ENCODE measurements around the gene MTX1.

The MTX1 gene

DNA sequence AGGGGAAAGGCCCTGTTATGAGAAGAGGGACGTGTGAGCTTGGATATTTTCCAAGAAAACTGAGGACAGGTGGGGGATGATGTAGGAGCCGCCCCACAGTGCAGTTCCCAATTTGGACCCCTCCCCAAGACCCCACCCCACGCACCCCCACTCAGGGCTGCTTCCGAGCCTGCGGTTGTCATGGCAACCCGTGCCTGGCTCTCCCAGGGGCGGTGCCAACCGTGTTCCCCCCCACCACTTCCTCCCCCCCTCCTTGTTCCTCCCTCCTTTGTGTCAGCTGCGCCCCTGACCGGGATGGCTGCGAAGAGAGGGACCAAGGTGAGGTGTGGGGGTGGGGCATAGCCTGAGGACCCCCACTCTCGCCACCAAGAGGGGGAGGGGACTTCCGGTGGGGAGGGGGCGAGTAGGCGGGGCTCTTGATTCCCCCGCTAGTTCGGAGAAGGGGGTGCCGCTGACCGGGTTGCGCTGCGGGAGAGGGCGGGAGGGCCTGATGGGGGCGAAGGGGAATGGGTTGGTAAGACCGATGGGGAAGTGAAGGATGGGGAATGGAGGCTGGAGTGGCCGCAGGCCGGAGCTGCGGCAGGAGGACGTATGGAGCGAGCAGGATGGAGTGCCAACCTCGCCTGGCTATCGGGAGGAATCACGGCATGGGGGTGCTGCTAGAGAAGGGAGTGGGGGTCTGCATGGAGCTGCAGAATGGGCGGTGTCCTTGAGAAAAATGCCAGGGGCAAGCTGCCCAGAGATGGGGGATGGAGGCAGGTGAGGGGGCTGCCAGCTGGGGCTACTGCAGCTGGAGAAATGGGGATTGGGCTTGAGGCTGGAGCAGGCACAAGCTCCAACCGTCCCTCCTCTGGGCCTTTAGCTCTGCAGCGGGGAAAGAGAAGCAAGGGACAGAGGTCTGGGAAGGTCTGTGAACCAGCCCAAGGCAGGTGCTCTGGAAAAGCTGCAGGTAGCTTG, 33.9 kb upstream of the MTX1 start:
- DNase-seq, result peak; percentile 52 to 66

DNA sequence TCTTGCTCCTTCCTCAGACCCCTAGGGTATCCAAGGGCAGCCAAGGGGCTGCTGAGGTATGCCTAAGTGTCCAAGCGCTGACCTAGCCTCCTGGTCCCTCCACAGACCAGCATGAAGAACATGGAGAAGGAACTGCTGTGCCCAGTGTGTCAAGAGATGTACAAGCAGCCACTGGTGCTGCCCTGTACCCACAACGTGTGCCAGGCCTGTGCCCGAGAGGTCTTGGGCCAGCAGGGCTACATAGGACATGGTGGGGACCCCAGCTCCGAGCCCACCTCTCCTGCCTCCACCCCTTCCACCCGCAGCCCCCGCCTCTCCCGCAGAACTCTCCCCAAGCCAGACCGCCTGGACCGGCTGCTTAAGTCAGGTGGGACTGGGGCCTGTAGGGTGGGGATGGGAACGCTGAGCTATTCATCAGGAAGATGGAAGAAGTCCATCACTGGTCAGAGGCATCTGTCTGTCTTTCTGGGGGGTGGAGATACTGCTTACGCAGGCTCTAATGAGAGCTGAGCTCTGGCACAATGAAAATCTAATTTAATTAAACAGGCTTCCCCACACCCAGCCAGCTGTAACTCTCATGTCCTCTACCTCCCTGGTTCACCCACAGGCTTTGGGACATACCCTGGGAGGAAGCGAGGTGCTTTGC, 33.1 kb upstream of the MTX1 start:
- DNase-seq, result peak in 1 of 2 experiments; percentile 22

DNA sequence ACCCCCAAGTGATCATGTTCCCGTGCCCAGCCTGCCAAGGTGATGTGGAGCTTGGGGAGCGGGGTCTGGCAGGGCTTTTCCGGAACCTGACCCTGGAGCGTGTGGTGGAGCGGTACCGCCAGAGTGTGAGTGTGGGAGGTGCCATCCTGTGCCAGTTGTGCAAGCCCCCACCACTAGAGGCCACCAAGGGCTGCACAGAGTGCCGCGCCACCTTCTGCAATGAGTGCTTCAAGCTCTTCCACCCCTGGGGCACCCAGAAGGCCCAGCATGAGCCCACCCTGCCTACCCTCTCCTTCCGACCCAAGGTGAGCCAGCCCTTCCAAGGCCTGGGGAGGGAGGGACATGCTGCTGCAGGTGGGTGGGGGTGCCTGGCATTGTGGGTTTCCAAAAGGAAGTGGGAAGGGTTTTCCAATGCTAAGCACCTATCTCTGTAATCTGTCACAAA, 32.5 kb upstream of the MTX1 start:
- peak; percentile 56 to 58 for DNase-seq

DNA sequence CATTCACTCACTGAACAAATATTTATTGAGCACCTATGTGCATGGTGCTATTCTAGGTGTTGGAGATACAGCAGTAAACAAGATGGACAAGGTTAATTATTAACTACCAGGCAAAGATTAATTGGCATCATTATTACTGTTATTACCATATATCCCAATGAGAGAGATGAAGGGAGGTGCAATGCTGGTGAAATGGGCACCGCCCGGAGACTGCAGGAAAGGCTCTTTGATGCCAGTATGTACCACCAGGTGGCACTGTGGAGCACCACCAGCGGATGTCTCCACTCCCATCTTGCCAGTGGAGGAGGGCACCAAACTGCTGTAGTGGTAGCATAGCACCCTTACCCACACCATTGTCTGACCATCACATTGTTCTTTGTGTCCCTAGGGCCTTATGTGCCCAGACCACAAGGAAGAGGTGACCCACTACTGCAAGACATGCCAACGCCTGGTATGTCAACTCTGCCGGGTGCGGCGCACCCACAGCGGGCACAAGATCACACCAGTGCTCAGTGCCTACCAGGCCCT, 31.9 kb upstream of the MTX1 start:
- DNase-seq, result peak; percentile 92 to 93

- no peak for DNase-seq
Measured at GRCh38 chr1:155177192-155177917, 31.1 kb upstream of the MTX1 start.

GRCh38 chr1:155177918-155178281, 30.6 kb upstream of the MTX1 start:
- peak in 1 of 2 experiments; percentile 11 for DNase-seq

- peak in 1 of 2 experiments; percentile 7 for DNase-seq
Measured at GRCh38 chr1:155178441-155179111, 29.9 kb upstream of the MTX1 start.

DNA sequence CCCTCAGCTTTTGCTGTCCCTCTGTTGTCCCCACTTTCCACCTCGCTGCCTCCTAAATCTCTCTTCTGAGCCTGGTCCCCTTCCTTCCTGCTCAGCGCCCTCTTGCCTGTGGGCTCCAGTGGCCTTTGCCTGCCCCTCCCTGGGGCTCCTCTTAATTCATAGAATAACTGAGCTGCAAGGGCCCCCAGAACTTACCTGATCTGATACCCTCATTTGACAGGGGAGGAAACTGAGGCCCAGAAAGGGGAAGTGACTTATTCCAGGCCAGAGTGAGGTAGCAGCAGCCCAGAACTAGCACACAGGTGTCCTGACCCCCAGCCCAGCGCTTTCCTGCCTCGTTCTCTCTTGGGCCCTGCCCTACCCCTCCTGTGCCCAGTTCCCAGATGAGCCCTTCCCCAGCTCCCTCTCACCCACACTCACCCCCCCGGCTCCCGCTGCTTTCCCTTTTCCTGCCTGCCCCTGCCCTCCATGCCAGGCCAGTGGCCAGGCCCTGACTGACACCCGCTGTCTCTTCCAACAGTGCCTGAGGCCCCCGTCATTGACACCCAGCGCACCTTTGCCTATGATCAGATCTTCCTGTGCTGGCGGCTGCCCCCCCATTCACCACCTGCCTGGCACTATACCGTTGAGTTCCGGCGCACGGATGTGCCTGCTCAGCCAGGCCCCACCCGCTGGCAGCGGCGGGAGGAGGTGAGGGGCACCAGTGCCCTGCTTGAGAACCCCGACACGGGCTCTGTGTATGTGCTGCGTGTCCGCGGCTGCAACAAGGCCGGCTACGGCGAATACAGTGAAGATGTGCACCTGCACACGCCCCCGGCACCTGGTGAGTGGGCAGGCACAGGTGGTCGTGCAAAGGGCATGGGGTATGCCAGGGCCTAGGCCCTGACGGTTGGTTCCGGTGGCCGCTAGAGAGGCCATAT, 29.1 kb upstream of the MTX1 start:
- DNase-seq, result no peak

DNA sequence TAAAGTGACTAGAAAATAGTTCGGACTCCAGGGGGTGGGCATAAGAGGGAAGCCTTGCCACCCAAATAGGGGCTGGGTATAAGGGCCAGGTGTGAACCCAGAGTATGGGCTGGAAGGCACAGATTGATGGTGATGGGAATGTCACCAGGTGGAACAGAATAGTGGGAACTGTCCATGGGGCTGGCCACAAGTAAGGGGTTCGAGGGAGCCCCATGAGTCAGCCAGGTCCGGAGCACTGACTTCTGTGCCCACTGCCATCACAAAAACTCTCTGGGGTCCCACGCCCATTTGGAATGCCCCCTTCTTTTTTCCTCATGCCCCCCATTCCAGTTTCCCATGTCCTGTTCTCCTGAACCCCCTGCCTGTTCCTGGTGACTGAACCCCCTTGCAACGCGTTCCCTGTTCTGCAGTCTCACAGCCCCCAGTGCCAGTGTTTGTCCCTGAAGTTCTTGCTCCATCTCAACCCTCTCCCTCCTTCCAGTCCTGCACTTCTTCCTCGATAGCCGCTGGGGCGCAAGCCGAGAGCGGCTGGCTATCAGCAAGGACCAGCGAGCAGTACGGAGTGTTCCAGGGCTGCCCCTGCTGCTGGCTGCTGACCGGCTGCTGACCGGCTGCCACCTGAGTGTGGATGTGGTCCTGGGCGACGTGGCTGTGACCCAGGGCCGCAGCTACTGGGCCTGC, 27.0 kb upstream of the MTX1 start:
- no peak for DNase-seq

- no peak for DNase-seq
Measured at GRCh38 chr1:155182052-155182550, 26.4 kb upstream of the MTX1 start.

DNA sequence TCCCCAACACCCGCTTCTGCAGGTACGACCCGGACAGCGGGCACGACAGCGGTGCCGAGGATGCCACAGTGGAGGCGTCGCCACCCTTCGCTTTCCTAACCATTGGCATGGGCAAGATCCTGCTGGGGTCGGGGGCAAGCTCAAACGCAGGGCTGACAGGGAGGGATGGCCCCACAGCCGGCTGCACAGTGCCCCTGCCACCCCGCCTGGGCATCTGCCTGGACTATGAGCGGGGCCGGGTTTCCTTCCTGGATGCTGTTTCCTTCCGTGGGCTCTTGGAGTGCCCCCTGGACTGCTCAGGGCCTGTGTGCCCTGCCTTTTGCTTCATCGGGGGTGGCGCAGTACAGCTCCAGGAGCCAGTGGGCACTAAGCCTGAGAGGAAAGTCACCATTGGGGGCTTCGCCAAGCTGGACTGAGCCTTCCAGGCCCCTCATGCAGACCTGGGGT, 24.7 kb upstream of the MTX1 start:
- no peak for DNase-seq

GRCh38 chr1:155184351-155184811, 24.1 kb upstream of the MTX1 start:
- no peak for DNase-seq

DNA sequence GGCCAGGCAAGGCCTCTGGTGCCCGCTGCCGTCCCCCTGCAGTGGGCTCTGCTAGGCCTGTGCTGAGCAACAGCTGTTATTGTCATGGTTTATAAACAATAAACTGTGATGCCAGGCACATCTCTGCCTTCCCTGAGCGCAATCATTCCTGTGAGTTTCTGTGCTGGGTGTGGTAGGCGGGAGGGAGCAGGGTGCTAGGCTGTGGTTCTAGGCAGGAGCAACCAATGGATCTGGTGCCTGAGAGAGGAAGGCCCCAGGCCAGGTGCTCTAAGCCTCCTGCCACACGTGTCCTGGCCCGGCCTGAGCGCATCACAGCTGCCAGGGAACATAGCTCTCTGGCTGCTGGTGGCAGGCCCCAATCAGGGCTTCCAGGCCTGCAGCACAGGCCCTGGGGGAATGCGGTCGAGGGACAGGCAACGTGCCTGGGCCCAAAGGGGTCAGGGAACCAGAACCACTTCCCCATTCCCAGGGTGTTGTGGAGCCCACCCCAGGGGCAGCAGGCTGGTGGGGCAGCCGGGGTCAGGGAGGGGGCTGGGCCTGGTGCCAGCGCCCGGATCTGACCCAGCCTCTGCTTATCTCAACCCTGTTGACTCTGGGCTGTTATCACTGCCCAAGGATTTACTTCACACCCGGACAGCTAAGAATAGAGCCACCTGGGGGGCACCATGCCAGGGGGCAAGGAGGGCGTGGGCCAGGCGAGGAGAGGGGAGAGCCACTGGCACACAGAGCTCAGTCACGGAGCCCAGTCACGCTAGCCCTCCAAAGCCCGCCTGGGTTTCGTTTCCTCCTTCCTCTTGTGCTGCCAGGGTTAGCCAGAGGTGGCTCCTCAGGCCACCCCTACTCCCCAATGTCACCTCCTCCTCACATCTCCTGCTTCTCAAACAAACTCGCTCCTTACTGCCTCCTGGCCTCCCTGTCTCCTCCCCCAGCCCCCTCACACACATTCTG, 23.4 kb upstream of the MTX1 start:
- DNase-seq, result no peak

DNA sequence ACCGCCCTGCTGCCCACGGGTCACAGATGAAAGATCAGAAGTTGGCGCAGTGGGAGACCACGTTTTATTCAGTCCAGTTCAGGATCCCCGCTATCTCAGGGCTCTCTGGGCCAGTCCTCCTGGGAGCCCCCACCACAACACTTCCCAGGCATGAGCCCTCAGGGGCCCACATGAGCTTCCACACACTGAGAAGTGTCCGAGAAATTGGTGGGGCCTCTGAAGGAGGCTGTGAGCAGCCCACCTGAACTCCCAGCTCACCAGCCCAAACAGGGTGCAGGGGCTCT, 22.8 kb upstream of the MTX1 start:
- DNase-seq, result no peak

DNA sequence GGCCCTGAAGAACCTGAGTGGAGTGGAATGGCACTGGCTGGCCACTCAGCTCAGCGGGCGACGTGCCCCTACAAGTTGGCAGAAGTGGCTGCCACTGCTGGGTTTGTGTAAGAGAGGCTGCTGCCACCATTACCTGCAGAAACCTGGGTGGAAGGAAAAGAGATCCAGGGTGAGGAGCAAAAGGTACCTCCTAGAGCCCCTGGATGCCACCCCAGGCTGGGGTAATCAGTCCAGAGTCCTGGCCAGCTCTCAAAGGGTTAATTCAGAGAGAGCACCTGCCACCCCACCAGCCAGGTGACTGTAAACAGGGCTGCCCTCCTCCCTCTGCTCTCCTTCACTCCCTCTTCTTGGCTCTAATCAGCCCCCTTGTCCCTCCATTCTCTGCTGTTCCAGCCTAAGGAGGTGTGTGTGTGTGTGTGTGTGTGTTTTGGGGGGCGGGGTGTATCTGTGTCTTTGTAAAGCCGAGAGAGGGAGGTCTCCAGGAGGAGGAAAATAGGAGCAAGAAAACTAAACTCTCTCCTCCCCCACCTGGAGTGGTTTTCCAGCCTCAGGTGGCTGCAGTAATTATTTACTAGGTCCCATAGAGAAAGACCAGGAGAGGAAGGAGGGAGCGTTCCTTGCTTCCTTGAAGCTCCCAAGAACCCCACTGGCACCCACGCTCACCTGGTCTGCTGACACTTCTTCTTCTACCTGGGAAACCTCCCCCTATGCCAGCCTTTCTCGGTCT, 22.3 kb upstream of the MTX1 start:
- DNase-seq, result no peak

- no peak for DNase-seq
Measured at GRCh38 chr1:155186794-155187455, 21.6 kb upstream of the MTX1 start.

DNA sequence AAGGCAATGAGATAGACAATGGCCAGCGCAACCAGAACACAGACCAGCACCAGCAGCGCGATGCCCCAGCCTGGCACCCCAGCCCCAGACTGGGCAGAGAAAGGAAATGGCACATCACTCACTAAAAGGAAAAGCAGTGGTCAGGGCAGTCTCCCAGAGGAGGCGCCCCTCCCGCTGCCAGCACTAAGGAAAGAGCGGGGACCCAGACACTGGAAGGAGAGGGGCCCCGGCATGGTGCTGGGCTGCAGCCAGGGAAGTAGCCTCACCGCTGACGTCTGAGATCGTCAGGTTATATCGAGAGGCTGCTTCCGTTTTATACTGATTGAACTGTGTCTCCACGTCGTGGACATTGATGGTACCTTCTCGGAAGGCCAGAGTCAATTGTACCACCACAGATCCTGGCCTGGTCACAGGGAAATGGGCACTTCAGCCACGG, 21.0 kb upstream of the MTX1 start:
- DNase-seq, result no peak

GRCh38 chr1:155188268-155188667, 20.2 kb upstream of the MTX1 start:
- no peak for DNase-seq
